K562 (cell line): ENCODE results near the gene CCDC9. TPM values are rescaled to one million over a fixed set of nuclear protein-coding genes. Genes with fewer than 3 reads are reported as not detected.

Experiments used
- BRCA1 ChIP-seq, 2 experiments: fragments of 450-650 bp in 1 of 2; sonication (generic) in 1 of 2; formaldehyde crosslinking in 1 of 2; IDR thresholded peaks; 2 replicates each; pipeline versions ENCODE4 v1.5.0 to v1.6.1; 2017 to 2020; ENCODE audit warnings: mild to moderate bottlenecking in 1 of 2, missing genetic modification reagents in 1 of 2
- BRF2 ChIP-seq: IDR thresholded peaks from 3 replicates; pipeline ENCODE4 v1.6.1; 2011; ENCODE audit warnings: borderline replicate concordance, mild to moderate bottlenecking; ENCODE audit not compliant: insufficient read length, insufficient read depth
- HNRNPUL1 ChIP-seq: fragments of 200-400 bp; formaldehyde crosslinking; IDR thresholded peaks from 2 replicates; pipeline ENCODE4 v1.6.1; 2017; ENCODE audit warnings: low read length
- NFRKB ChIP-seq: fragments of 450-650 bp; IDR thresholded peaks from 2 replicates; pipeline ENCODE4 v1.6.1; 2016; ENCODE audit warnings: low read depth
- PTRF ChIP-seq: fragments of 450-650 bp; IDR thresholded peaks from 2 replicates; pipeline ENCODE4 v1.6.1; 2016; ENCODE audit warnings: mild to moderate bottlenecking, missing genetic modification characterization, missing compliant biosample characterization
- ZC3H11A ChIP-seq: IDR thresholded peaks from 2 replicates; pipeline ENCODE4 v1.6.1; 2012; ENCODE audit warnings: low read depth, low read length, improper control_type of control experiment
- ZHX1 ChIP-seq: fragments of 150-350 bp; conservative IDR thresholded peaks from 2 replicates; pipeline ENCODE4 v1.6.1; 2014; ENCODE audit warnings: low read length
- polyA plus RNA-seq, 8 experiments: library from polyadenylated mRNA; depleted of rRNA in 4 of 8; stranded (reverse) in 5 of 8; unstranded in 3 of 8; fragments of >200 nt; fragmentation: Nextera tagmentation in 2 of 8; fragmentation: Illumina TruSeq in 1 of 8; extraction: Ambion mirVana in 2 of 8; extraction: Trizol in 1 of 8; gene quantifications; 2 replicates each; pipeline versions ENCODE4 v1.2.1 to v1.2.3, GENCODE V29; 2011 to 2014; ENCODE audit warnings: inconsistent platforms in 1 of 8, missing spikeins in 1 of 8
- total RNA-seq, 7 experiments: library from RNA; depleted of rRNA in 6 of 7; stranded (reverse); fragments of >200 nt in 6 of 7; fragmentation: Illumina TruSeq in 2 of 7; extraction: Trizol in 2 of 7; gene quantifications; 2 replicates each; pipeline versions ENCODE4 v1.2.1 to v1.2.3, GENCODE V29; 2011 to 2021; ENCODE audit warnings: low replicate concordance in 1 of 7
- TF ChIP-seq, protein P1 (sequence below): fragments of 250-450 bp; sonication (Bioruptor Pico); IDR thresholded peaks from 2 replicates; pipeline ENCODE4 v1.8.0; 2021; ENCODE audit warnings: mild to moderate bottlenecking, moderate library complexity
- TF ChIP-seq, protein P2 (sequence below): fragments of 450-650 bp; formaldehyde crosslinking; IDR thresholded peaks from 2 replicates; pipeline ENCODE4 v1.4.0; 2020; ENCODE audit warnings: mild to moderate bottlenecking, mixed read lengths
- TF ChIP-seq, protein P3 (sequence below): fragments of 250-450 bp; sonication (Bioruptor Pico); IDR thresholded peaks from 2 replicates; pipeline ENCODE4 v1.4.0; 2020; ENCODE audit warnings: mild to moderate bottlenecking
- TF ChIP-seq, protein P4 (sequence below): fragments of 450-650 bp; formaldehyde crosslinking; IDR thresholded peaks from 2 replicates; pipeline ENCODE4 v1.4.0; 2022; ENCODE audit warnings: missing genetic modification characterization
- TF ChIP-seq, protein P5 (sequence below), 2 experiments: fragments of 450-650 bp; conservative IDR thresholded peaks; 2 replicates each; pipeline ENCODE4 v1.6.1; 2017; ENCODE audit warnings: mild to moderate bottlenecking in 2 of 2, moderate library complexity in 2 of 2

The CCDC9 gene
- total and polyA plus RNA-seq, 9 of the 15 experiments (the other 6 are each of a cell fraction or from before 2014, with no cell fraction given) = 0.23 to 38.6 (median 8.4) TPM

DNA sequence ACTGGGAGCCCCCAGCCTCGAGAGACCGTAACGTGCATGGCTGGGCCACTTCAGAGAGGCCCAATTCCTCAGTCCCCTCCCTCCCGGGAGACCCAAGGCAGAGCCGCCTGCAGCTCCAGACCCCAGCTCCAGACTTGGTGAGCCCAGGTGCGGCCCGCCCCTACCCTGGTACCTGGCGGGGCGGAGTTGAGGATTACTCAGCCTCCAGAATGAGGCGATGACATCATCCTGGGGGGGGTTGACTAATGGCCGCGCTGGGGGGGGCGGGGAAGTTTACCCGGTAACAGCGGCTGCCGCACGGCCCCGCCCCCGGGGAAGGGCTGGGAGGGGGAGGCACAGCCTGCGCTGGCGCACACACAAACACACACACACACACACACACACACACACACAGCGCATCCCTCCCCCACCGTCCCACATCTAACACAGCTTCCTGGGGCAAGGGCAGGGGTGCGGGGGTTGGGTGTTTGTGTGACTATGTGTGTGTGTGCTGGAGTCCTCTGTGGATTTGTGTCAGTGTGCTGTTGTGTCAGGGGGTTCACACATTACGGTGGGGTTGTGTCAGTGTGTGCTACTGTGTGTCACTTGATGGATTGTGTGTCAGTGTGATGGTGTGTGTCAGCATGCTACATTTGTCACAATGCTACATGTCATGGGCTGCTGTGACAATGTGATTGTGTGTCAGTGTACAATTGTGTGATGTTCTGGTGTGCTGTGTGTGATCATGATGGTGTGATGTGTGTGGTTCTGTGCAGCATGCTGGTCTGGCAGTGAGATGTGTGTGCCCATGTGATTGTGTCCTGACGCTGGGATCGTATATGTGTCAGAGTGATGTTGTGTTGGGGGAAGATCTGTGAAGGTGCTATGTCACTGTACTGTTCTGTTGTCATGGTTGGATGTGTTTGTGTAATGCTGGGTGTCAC, 15.1 kb upstream of the CCDC9 start (continued):
- no peak for TF ChIP-seq ZHX1
- peak; percentile 79; the same call in 1 of the 2 replicates for TF ChIP-seq NFRKB
- TF ChIP-seq, protein P1, sequence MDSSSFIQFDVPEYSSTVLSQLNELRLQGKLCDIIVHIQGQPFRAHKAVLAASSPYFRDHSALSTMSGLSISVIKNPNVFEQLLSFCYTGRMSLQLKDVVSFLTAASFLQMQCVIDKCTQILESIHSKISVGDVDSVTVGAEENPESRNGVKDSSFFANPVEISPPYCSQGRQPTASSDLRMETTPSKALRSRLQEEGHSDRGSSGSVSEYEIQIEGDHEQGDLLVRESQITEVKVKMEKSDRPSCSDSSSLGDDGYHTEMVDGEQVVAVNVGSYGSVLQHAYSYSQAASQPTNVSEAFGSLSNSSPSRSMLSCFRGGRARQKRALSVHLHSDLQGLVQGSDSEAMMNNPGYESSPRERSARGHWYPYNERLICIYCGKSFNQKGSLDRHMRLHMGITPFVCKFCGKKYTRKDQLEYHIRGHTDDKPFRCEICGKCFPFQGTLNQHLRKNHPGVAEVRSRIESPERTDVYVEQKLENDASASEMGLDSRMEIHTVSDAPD (CRISPR knock-in tag) = no peak
- TF ChIP-seq, protein P2, sequence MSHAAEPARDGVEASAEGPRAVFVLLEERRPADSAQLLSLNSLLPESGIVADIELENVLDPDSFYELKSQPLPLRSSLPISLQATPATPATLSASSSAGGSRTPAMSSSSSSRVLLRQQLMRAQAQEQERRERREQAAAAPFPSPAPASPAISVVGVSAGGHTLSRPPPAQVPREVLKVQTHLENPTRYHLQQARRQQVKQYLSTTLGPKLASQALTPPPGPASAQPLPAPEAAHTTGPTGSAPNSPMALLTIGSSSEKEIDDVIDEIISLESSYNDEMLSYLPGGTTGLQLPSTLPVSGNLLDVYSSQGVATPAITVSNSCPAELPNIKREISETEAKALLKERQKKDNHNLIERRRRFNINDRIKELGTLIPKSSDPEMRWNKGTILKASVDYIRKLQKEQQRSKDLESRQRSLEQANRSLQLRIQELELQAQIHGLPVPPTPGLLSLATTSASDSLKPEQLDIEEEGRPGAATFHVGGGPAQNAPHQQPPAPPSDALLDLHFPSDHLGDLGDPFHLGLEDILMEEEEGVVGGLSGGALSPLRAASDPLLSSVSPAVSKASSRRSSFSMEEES = no peak
- TF ChIP-seq, protein P3, sequence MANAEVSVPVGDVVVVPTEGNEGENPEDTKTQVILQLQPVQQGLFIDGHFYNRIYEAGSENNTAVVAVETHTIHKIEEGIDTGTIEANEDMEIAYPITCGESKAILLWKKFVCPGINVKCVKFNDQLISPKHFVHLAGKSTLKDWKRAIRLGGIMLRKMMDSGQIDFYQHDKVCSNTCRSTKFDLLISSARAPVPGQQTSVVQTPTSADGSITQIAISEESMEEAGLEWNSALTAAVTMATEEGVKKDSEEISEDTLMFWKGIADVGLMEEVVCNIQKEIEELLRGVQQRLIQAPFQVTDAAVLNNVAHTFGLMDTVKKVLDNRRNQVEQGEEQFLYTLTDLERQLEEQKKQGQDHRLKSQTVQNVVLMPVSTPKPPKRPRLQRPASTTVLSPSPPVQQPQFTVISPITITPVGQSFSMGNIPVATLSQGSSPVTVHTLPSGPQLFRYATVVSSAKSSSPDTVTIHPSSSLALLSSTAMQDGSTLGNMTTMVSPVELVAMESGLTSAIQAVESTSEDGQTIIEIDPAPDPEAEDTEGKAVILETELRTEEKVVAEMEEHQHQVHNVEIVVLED (CRISPR knock-in tag) = no peak
- TF ChIP-seq, protein P4, sequence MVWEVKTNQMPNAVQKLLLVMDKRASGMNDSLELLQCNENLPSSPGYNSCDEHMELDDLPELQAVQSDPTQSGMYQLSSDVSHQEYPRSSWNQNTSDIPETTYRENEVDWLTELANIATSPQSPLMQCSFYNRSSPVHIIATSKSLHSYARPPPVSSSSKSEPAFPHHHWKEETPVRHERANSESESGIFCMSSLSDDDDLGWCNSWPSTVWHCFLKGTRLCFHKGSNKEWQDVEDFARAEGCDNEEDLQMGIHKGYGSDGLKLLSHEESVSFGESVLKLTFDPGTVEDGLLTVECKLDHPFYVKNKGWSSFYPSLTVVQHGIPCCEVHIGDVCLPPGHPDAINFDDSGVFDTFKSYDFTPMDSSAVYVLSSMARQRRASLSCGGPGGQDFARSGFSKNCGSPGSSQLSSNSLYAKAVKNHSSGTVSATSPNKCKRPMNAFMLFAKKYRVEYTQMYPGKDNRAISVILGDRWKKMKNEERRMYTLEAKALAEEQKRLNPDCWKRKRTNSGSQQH (CRISPR knock-in tag) = peak; percentile 72; the same call in 1 of the 2 replicates
- no peak for TF ChIP-seq BRF2
- TF ChIP-seq ZC3H11A = no peak
- no peak for TF ChIP-seq BRCA1 (IDR thresholded peaks at IDR 0.05)
- TF ChIP-seq BRCA1 (CRISPR knock-in tag; IDR thresholded peaks at IDR 0.05) = no peak
- TF ChIP-seq, protein P5, sequence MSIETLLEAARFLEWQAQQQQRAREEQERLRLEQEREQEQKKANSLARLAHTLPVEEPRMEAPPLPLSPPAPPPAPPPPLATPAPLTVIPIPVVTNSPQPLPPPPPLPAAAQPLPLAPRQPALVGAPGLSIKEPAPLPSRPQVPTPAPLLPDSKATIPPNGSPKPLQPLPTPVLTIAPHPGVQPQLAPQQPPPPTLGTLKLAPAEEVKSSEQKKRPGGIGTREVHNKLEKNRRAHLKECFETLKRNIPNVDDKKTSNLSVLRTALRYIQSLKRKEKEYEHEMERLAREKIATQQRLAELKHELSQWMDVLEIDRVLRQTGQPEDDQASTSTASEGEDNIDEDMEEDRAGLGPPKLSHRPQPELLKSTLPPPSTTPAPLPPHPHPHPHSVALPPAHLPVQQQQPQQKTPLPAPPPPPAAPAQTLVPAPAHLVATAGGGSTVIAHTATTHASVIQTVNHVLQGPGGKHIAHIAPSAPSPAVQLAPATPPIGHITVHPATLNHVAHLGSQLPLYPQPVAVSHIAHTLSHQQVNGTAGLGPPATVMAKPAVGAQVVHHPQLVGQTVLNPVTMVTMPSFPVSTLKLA (conservative IDR thresholded peaks at IDR 0.05) = peak in 1 of 2 experiments; percentile 76; a peak in 3 of 4 replicates
- no peak for TF ChIP-seq HNRNPUL1
- TF ChIP-seq PTRF (tag) = no peak
